Measurements from ENCODE around the gene C1orf35.

C1orf35 gene

DNA sequence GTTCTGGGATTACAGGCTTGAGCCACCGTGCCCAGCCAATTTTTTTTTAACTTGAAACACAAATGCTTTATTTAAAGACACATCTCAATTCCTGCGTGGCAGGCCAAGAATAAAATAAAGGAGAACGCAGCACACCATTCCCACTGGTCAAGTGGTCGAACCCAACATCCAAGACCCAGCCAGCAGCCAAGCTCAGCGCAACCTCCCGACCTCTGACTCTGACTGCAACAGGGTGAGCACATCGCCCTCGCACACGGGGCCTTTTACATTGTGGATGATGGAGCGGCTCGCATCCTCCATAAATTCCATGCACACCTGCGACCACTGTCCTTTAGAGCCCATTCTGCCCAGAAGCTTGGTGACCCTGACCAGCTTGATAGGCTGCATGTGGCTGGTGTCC lies 31.5 kb upstream of the C1orf35 start:
- TF ChIP-seq, protein P1, sequence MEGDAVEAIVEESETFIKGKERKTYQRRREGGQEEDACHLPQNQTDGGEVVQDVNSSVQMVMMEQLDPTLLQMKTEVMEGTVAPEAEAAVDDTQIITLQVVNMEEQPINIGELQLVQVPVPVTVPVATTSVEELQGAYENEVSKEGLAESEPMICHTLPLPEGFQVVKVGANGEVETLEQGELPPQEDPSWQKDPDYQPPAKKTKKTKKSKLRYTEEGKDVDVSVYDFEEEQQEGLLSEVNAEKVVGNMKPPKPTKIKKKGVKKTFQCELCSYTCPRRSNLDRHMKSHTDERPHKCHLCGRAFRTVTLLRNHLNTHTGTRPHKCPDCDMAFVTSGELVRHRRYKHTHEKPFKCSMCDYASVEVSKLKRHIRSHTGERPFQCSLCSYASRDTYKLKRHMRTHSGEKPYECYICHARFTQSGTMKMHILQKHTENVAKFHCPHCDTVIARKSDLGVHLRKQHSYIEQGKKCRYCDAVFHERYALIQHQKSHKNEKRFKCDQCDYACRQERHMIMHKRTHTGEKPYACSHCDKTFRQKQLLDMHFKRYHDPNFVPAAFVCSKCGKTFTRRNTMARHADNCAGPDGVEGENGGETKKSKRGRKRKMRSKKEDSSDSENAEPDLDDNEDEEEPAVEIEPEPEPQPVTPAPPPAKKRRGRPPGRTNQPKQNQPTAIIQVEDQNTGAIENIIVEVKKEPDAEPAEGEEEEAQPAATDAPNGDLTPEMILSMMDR (IDR thresholded peaks at IDR 0.05; ENCODE audit: low read depth, low read length) = no peak
- H3K4me3 ChIP-seq (replicated peaks in 1 of 2; ENCODE audit: low read depth in 2 of 2, low read length in 2 of 2) = no peak overlapping the region
- no peak for DNase-seq (ENCODE audit: low read depth in 2 of 2)

DNA sequence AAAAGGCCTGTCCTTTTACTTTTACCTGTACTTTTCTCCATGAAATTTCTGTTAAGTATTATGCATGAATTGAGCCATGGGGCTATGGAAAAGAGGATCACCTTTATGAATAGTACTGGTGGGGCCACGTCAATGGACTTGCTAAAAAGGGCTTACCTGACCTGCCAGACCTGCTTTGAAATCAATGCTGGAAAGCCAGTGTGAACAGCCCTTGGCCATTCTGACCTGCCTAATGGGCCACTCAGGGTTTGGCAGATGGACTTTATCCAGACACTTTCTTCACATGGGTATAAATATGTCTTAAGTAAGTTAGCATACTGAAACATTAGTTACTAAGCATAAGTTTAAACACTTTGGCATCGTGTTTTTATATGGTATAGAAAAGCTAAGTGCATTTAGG lies 28.6 kb upstream of the C1orf35 start:
- TF ChIP-seq, protein P1 (IDR thresholded peaks at IDR 0.05; ENCODE audit: low read depth, low read length) = no peak
- DNase-seq (ENCODE audit: low read depth in 2 of 2) = no peak
- no peak overlapping the region for H3K4me3 ChIP-seq (replicated peaks in 1 of 2; ENCODE audit: low read depth in 2 of 2, low read length in 2 of 2)

DNA sequence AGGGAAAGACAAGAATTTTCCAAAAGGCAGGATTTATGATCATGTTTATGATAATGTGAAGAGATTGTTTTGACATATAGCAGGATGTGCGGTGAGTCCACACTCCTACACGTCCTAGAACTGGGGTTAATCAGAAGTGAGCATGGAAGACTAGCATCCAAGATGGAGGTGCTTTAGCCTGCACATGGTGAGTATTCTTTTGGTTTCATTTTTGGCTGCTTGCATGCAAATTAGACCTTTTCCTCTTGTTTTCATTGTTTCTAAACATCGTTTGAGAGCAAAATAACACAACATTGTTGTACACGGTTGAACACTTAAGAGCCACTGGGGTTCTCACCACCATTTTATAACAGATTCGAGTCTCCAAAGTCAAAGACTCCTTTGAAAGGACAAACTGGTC lies 22.1 kb upstream of the C1orf35 start:
- DNase-seq (ENCODE audit: low read depth in 2 of 2) = no peak
- no peak overlapping the region for H3K4me3 ChIP-seq (replicated peaks in 1 of 2; ENCODE audit: low read depth in 2 of 2, low read length in 2 of 2)
- TF ChIP-seq, protein P1 (IDR thresholded peaks at IDR 0.05; ENCODE audit: low read depth, low read length) = no peak

DNA sequence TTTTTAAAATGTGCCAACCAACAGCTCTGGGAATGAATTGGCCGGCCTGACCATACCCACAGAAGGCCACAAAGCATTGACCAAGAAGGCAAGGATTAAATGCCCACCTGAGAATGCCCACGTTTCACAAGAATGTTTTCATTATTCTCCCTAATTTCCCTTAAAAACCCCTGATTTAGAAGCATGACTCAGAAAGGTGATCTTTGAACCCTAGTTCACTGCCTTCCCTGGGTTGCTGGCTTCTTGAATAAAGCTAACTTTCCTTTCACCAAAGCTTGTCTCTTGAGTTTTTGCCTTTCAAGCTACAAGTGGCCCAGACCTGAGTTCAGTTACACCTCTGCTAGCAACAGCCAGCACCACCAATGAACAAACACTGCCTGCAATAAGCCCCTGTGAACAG lies 20.4 kb upstream of the C1orf35 start:
- H3K4me3 ChIP-seq (replicated peaks in 1 of 2; ENCODE audit: low read depth in 2 of 2, low read length in 2 of 2) = no peak overlapping the region
- TF ChIP-seq, protein P1 (IDR thresholded peaks at IDR 0.05; ENCODE audit: low read depth, low read length) = no peak
- no peak for DNase-seq (ENCODE audit: low read depth in 2 of 2)

DNA sequence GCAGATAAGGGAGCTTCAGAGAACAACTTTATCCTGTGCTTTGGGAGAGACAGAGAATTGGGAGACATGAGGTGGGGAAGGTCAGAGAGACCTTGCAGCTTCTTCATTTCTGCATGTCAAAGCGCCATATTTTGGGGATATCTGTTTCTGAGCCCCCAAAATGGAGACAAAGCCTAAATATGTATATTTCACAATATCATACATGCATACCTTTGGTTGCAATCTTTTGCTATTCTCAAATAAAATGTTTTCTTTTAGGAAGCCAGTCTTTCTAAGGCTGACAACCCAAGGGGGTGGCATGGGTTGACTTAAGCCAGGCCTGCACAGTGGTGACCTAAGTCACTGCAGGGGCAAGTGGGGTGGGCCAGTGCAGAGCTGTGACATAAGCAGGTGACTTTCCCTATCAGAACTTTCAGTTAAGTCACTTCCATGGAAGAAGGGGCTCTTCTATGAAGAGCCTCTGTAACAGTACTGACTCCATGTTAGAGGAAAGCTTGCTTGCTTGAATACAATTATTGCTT lies 19.9 kb upstream of the C1orf35 start:
- TF ChIP-seq, protein P1 (IDR thresholded peaks at IDR 0.05; ENCODE audit: low read depth, low read length) = no peak
- no peak for DNase-seq (ENCODE audit: low read depth in 2 of 2)
- H3K4me3 ChIP-seq (replicated peaks in 1 of 2; ENCODE audit: low read depth in 2 of 2, low read length in 2 of 2) = no peak overlapping the region

DNA sequence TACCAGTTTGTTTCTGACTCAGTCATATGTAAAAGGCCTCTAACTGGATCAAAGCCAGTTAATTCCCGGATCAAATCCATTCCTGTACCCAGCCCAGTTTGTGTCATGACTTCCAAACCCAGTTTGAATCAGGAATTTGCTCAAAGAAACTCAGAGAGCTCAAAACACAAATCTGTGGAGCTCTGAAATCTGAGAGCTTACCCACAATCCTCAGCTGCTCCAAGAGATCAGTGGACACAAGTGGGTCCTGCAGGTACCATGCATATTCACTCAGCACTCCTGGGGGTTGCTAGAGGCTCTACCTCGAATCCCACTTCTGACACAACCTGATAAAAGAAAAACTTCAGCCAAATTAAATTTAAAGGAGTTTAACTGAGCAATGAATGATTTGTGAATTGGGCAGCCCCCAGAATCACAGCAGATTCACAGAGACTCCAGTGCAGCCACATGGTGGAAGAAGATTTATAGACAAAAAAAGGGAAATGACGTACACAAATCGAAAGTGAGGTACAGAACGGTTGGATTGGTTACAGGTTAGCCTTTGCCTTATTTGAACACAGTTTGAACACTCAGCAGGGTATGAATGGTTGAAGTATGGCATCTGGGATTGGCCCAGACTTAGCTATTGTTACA lies 17.8 kb upstream of the C1orf35 start:
- DNase-seq (ENCODE audit: low read depth in 2 of 2) = peak in 1 of 2 donors; percentile 41
- TF ChIP-seq, protein P1 (IDR thresholded peaks at IDR 0.05; ENCODE audit: low read depth, low read length) = no peak
- no peak overlapping the region for H3K4me3 ChIP-seq (replicated peaks in 1 of 2; ENCODE audit: low read depth in 2 of 2, low read length in 2 of 2)

DNA sequence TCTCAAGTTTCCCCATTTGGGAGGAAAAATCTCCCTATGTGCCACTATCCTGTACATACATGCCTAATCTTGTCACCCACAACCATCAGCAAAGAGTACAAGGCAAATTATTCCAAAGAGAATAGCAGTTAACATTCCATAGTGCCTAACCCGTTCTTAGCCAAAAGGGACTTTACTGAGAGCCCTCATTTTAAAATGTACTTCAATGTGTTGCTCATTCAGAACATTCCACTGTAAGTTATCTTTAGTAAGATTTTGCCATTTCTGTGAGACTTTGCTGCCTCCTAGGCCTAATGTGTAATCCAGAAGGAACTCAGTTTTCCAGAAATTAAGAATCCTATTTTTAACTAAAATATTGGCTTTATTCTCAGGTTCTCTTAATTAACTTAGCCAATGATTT lies 17.2 kb upstream of the C1orf35 start:
- no peak overlapping the region for H3K4me3 ChIP-seq (replicated peaks in 1 of 2; ENCODE audit: low read depth in 2 of 2, low read length in 2 of 2)
- TF ChIP-seq, protein P1 (IDR thresholded peaks at IDR 0.05; ENCODE audit: low read depth, low read length) = no peak

More for the DNA sequence above, 17.2 kb upstream of the C1orf35 start:
- no peak for DNase-seq (ENCODE audit: low read depth in 2 of 2)
